Neural cell (in vitro differentiated cells): Measurements from ENCODE around the gene DUSP22. TPM values are rescaled to one million over a fixed set of nuclear protein-coding genes. Genes with fewer than 3 reads are reported as not detected.
"Not testable (repeated sequence)": the region's sequence is repeated elsewhere in the genome, so short reads cannot be mapped to it uniquely, and the experiment has no call there.

ENCODE experiments used
- H2AFZ ChIP-seq: fragments of 200-600, 300-800 bp; sonication (generic), shearing (Covaris generic); 2 replicates; pipeline ENCODE4 v1.6.0; 2014; ENCODE audit warnings: low read depth, mild to moderate bottlenecking, antibody characterized with exemption, low read length, moderate library complexity
- H3F3A ChIP-seq: fragments of 200-600 bp; shearing (Covaris generic); 2 replicates; pipeline ENCODE4 v1.6.1; 2016; ENCODE audit warnings: mild to moderate bottlenecking, moderate library complexity, mixed read lengths, antibody characterized with exemption, low read length; ENCODE audit not compliant: insufficient read depth, poor library complexity, severe bottlenecking
- H3K27ac ChIP-seq: fragments of 200-600, 300-800 bp; sonication (generic), shearing (Covaris generic); 2 replicates; pipeline ENCODE4 v1.5.1; 2014; ENCODE audit warnings: mild to moderate bottlenecking, low read length, moderate library complexity
- H3K27me3 ChIP-seq: fragments of 300-800, 200-600 bp; sonication (generic), shearing (Covaris generic); 2 replicates; pipeline ENCODE4 v1.6.0; 2014; ENCODE audit warnings: mild to moderate bottlenecking, low read depth, low read length, moderate library complexity; ENCODE audit not compliant: insufficient read depth
- H3K36me3 ChIP-seq: fragments of 300-800, 200-600 bp; sonication (generic), shearing (Covaris generic); 2 replicates; pipeline ENCODE4 v1.5.1; 2014; ENCODE audit warnings: mild to moderate bottlenecking, antibody characterized with exemption, low read length, moderate library complexity; ENCODE audit not compliant: insufficient read depth
- H3K4me2 ChIP-seq: fragments of 300-800, 200-600 bp; sonication (generic), shearing (Covaris generic); 2 replicates; pipeline ENCODE4 v1.6.0; 2014; ENCODE audit warnings: mild to moderate bottlenecking, low read length
- H3K4me3 ChIP-seq: fragments of 300-800, 200-600 bp; sonication (generic), shearing (Covaris generic); 2 replicates; pipeline ENCODE4 v1.5.1; 2014; ENCODE audit warnings: mild to moderate bottlenecking, low read length, moderate library complexity
- H3K79me2 ChIP-seq: fragments of 200-600 bp; shearing (Covaris generic); replicated peaks from 2 replicates; pipeline ENCODE4 v1.6.0; 2014; ENCODE audit warnings: mild to moderate bottlenecking, low read length, moderate library complexity; ENCODE audit not compliant: insufficient read depth
- H3K9ac ChIP-seq: fragments of 300-800, 200-600 bp; sonication (generic), shearing (Covaris generic); 2 replicates; pipeline ENCODE4 v1.6.1; 2016; ENCODE audit warnings: mild to moderate bottlenecking, low read length, mixed read lengths
- H3K9me2 ChIP-seq: fragments of 200-600 bp; shearing (Covaris generic); 2 replicates; pipeline ENCODE4 v1.6.1; 2016; ENCODE audit warnings: mild to moderate bottlenecking, low read length, mixed read lengths; ENCODE audit not compliant: insufficient read depth
- H3K9me3 ChIP-seq: fragments of 200-600, 300-800 bp; sonication (generic), shearing (Covaris generic); 2 replicates; pipeline ENCODE4 v1.6.1; 2016; ENCODE audit warnings: mild to moderate bottlenecking, mixed run types, low read length, moderate library complexity, mixed read lengths
- H4K20me1 ChIP-seq: fragments of 200-600 bp; shearing (Covaris generic); 2 replicates; pipeline ENCODE4 v1.6.1; 2016; ENCODE audit warnings: mild to moderate bottlenecking, mixed run types; ENCODE audit not compliant: insufficient read depth
- EP300 ChIP-seq: fragments of 450-650 bp; conservative IDR thresholded peaks from 2 replicates; pipeline ENCODE4 v1.6.1; 2014; ENCODE audit warnings: antibody characterized with exemption, mild to moderate bottlenecking, moderate library complexity; ENCODE audit not compliant: poor library complexity, severe bottlenecking
- EZH2 ChIP-seq: fragments of 200-600, 300-800 bp; shearing (Covaris generic), sonication (generic); IDR thresholded peaks from 2 replicates; pipeline ENCODE4 v1.6.1; 2014; ENCODE audit warnings: antibody characterized with exemption, low read length, borderline replicate concordance, mild to moderate bottlenecking; ENCODE audit not compliant: insufficient read depth, poor library complexity, severe bottlenecking
- MXI1 ChIP-seq: fragments of 450-650 bp; conservative IDR thresholded peaks from 2 replicates; pipeline ENCODE4 v1.6.1; 2014; ENCODE audit warnings: antibody characterized with exemption, mild to moderate bottlenecking; ENCODE audit not compliant: poor library complexity, severe bottlenecking
- POLR2AphosphoS5 ChIP-seq: IDR thresholded peaks from 2 replicates; pipeline ENCODE4 v1.6.1; 2012
- RAD21 ChIP-seq: fragments of 450-650 bp; conservative IDR thresholded peaks from 2 replicates; pipeline ENCODE4 v1.6.1; 2014; ENCODE audit warnings: antibody characterized with exemption, mild to moderate bottlenecking, moderate library complexity
- REST ChIP-seq: IDR thresholded peaks from 2 replicates; pipeline ENCODE4 v1.6.1; 2012; ENCODE audit warnings: borderline replicate concordance
- TAF1 ChIP-seq: IDR thresholded peaks from 2 replicates; pipeline ENCODE4 v1.6.1; 2012; ENCODE audit warnings: low read depth
- polyA plus RNA-seq: library from polyadenylated mRNA; depleted of rRNA; stranded (reverse); fragments of >200 nt; gene quantifications from 2 replicates; pipeline ENCODE4 v1.2.3, GENCODE V29; 2014

Gene DUSP22
- polyA plus RNA-seq, 1 donor from 2014 or later = 24.9 TPM

GRCh38 chr6:284486-284885 lies 7.8 kb upstream of the DUSP22 start:
- no peaks in the 10 kb centered on the region for H3K36me3 ChIP-seq
- H3K9me2 ChIP-seq = no peaks in the 10 kb centered on the region
- no peak overlapping the region for H3K9ac ChIP-seq
- no peak overlapping the region for H2AFZ ChIP-seq
- H3K27me3 ChIP-seq = no peaks in the 10 kb centered on the region
- no peak overlapping the region for H3K4me3 ChIP-seq
- H3F3A ChIP-seq = no peaks in the 10 kb centered on the region
- no peaks in the 10 kb centered on the region for H3K79me2 ChIP-seq
- H3K4me2 ChIP-seq = no peak overlapping the region
- H4K20me1 ChIP-seq = no peaks in the 10 kb centered on the region
- H3K27ac ChIP-seq = no peak overlapping the region
- peaks cover 5% of the 10 kb centered on the region for H3K9me3 ChIP-seq
- TF ChIP-seq TAF1 (no peak), RAD21 (no peak), POLR2AphosphoS5 (no peak)

DNA sequence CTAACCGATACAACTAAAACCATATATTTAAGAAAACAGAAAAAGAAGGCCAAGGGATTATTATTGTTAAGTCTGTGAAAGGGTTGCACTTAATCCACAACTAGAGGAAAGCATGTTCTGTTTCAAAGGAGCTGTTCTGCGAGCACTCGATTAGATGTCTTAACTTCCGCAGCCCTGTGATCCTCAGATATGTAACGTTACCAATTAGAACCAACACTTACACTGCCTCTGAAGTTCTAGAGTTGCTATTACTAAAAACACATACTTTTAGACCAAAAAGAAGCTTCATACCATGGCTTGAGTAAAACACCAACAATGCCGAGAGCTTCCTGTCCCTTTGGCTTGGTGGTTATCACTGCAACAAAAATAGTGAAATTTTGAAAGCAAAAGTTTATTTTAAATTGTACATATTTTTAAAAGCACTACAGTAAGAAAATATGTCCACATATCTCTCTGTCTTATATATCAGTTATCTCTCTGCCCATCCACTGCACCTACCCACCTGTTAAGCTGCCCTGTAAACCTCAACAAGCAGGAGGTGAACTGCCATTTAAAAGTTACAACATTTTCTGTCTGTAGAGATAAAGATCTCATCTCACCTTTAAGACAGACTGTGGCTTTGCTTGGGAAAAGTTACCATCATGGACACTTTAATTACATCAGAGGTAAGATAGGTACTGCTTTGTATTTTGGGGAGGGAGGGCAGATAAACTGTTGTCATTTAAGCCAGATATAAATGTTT lies 7.1 kb upstream of the DUSP22 start:
- Histone ChIP-seq H3K79me2 (no peaks in the 10 kb centered on the region), H4K20me1 (no peaks in the 10 kb centered on the region), H3F3A (no peaks in the 10 kb centered on the region), H3K9me3 (peaks cover 5% of the 10 kb centered on the region), H3K4me2 (no peak overlapping the region), H3K27me3 (no peaks in the 10 kb centered on the region), H3K9me2 (no peaks in the 10 kb centered on the region), H3K27ac (no peak overlapping the region), H3K9ac (no peak overlapping the region), H3K36me3 (no peaks in the 10 kb centered on the region), H2AFZ (no peak overlapping the region), H3K4me3 (no peak overlapping the region)
- TF ChIP-seq TAF1 (no peak), POLR2AphosphoS5 (no peak), EP300 (no peak), EZH2 (no peak), MXI1 (no peak), REST (no peak)

DNA sequence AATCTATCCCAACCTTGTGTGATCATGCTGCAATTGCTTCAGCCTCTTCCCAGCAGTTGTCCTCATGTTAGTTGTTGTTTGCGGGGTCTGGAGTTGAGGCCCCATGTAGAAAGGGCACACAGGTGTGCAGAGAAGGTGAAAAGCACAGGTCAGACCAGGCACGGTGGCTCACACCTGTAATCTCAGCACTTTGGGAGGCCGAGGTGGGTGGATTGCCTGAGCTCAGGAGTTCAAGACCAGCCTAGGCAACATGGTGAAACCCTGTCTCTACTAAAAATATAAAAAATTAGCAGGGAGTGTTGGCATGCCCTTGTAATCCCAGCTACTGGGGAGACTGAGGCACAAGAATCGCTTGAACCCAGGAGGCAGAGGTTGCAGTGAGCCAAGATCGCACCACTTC lies 6.4 kb upstream of the DUSP22 start:
- H3K4me2 ChIP-seq, H3K79me2 ChIP-seq, H3K27me3 ChIP-seq, H2AFZ ChIP-seq, H3K9ac ChIP-seq, H3K9me2 ChIP-seq, H4K20me1 ChIP-seq, H3K9me3 ChIP-seq, H3K36me3 ChIP-seq, H3F3A ChIP-seq, H3K4me3 ChIP-seq, H3K27ac ChIP-seq: not testable (repeated sequence)
